ENCODE results near the gene CEACAM1. TPM values are rescaled to one million over a fixed set of nuclear protein-coding genes. Genes with fewer than 3 reads are reported as not detected.
"Not testable (repeated sequence)": the region's sequence is repeated elsewhere in the genome, so short reads cannot be mapped to it uniquely, and the experiment has no call there.

The CEACAM1 gene
- total RNA-seq, 1 donor from 2014 or later, result not detected

GRCh38 chr19:42524250-42524649, 4.0 kb downstream of the CEACAM1 start:
- H3K4me3 Mint-ChIP-seq (ENCODE audit: unreplicated experiment), result no peak overlapping the region

GRCh38 chr19:42522262-42522661, 6.0 kb downstream of the CEACAM1 start:
- H3K4me3 Mint-ChIP-seq (ENCODE audit: unreplicated experiment); H3K4me1 Mint-ChIP-seq (ENCODE audit: low read depth); H3K9me3 Mint-ChIP-seq (ENCODE audit: low read depth); H3K27me3 Mint-ChIP-seq (ENCODE audit: low read depth); DNase-seq (ENCODE audit: low spot score); H3K27ac Mint-ChIP-seq (ENCODE audit: unreplicated experiment); H3K36me3 Mint-ChIP-seq (ENCODE audit: low read depth): not testable (repeated sequence)

More at GRCh38 chr19:42524250-42524649, 4.0 kb downstream of the CEACAM1 start:
- no peak for TF ChIP-seq CTCF (IDR thresholded peaks at IDR 0.05)
- H3K4me1 Mint-ChIP-seq (ENCODE audit: low read depth), result no peaks in the 10 kb centered on the region
- no peak overlapping the region for H3K27ac Mint-ChIP-seq (ENCODE audit: unreplicated experiment)
- no peak for DNase-seq (ENCODE audit: low spot score)
- no peaks in the 10 kb centered on the region for H3K9me3 Mint-ChIP-seq (ENCODE audit: low read depth)
- H3K36me3 Mint-ChIP-seq (ENCODE audit: low read depth), result no peaks in the 10 kb centered on the region
- H3K27me3 Mint-ChIP-seq (ENCODE audit: low read depth), result peaks cover 10% of the 10 kb centered on the region

GRCh38 chr19:42521346-42522030, 6.8 kb downstream of the CEACAM1 start:
- Mint-ChIP-seq H3K27ac (ENCODE audit: unreplicated experiment) (no peak overlapping the region), H3K36me3 (ENCODE audit: low read depth) (no peaks in the 10 kb centered on the region), H3K9me3 (ENCODE audit: low read depth) (peaks cover 3% of the 10 kb centered on the region), H3K27me3 (ENCODE audit: low read depth) (peaks cover 6% of the 10 kb centered on the region), H3K4me3 (ENCODE audit: unreplicated experiment) (no peak overlapping the region), H3K4me1 (ENCODE audit: low read depth) (no peaks in the 10 kb centered on the region)
- no peak for DNase-seq (ENCODE audit: low spot score)
- no peak for TF ChIP-seq CTCF (IDR thresholded peaks at IDR 0.05)

GRCh38 chr19:42519108-42519507, 9.2 kb downstream of the CEACAM1 start:
- H3K27ac Mint-ChIP-seq (ENCODE audit: unreplicated experiment), result no peak overlapping the region
- TF ChIP-seq CTCF (IDR thresholded peaks at IDR 0.05), result no peak
- H3K27me3 Mint-ChIP-seq (ENCODE audit: low read depth), result peaks cover 5% of the 10 kb centered on the region
- H3K36me3 Mint-ChIP-seq (ENCODE audit: low read depth), result no peaks in the 10 kb centered on the region
- no peak for DNase-seq (ENCODE audit: low spot score)
- peaks cover 3% of the 10 kb centered on the region for H3K9me3 Mint-ChIP-seq (ENCODE audit: low read depth)
- no peaks in the 10 kb centered on the region for H3K4me1 Mint-ChIP-seq (ENCODE audit: low read depth)
- H3K4me3 Mint-ChIP-seq (ENCODE audit: unreplicated experiment), result no peak overlapping the region

- TF ChIP-seq CTCF (IDR thresholded peaks at IDR 0.05), result no peak
- DNase-seq (ENCODE audit: low spot score), result no peak
- Mint-ChIP-seq H3K36me3 (ENCODE audit: low read depth) (no peaks in the 10 kb centered on the region), H3K27ac (ENCODE audit: unreplicated experiment) (no peak overlapping the region), H3K4me3 (ENCODE audit: unreplicated experiment) (no peak overlapping the region), H3K27me3 (ENCODE audit: low read depth) (peaks cover 5% of the 10 kb centered on the region), H3K4me1 (ENCODE audit: low read depth) (no peaks in the 10 kb centered on the region), H3K9me3 (ENCODE audit: low read depth) (peaks cover 3% of the 10 kb centered on the region)
Observed at GRCh38 chr19:42516771-42517170, 11.5 kb downstream of the CEACAM1 start.

GRCh38 chr19:42515241-42515832, 12.9 kb downstream of the CEACAM1 start:
- H3K9me3 Mint-ChIP-seq (ENCODE audit: low read depth), result peaks cover 3% of the 10 kb centered on the region
- H3K27ac Mint-ChIP-seq (ENCODE audit: unreplicated experiment), result no peak overlapping the region
- DNase-seq (ENCODE audit: low spot score), result no peak
- H3K4me1 Mint-ChIP-seq (ENCODE audit: low read depth), result no peaks in the 10 kb centered on the region
- H3K36me3 Mint-ChIP-seq (ENCODE audit: low read depth), result no peaks in the 10 kb centered on the region
- no peak overlapping the region for H3K4me3 Mint-ChIP-seq (ENCODE audit: unreplicated experiment)
- peaks cover 5% of the 10 kb centered on the region for H3K27me3 Mint-ChIP-seq (ENCODE audit: low read depth)
- TF ChIP-seq CTCF (IDR thresholded peaks at IDR 0.05), result no peak
